SK-N-MC (cell line): Measurements from ENCODE around the gene POLDIP2.

Experiments used
- EZH2 ChIP-seq: fragments of 200-600 bp; sonication (generic); IDR thresholded peaks from one replicate; pipeline ENCODE4 v1.6.1; 2017; ENCODE audit warnings: antibody characterized with exemption
- FOXP2 ChIP-seq: optimal IDR thresholded peaks from 2 replicates; pipeline ENCODE3; 2011; ENCODE audit warnings: mild to moderate bottlenecking, moderate library complexity; ENCODE audit not compliant: insufficient read depth; ENCODE audit errors: extremely low read length, control extremely low read depth
- POLR2AphosphoS5 ChIP-seq: IDR thresholded peaks from 2 replicates; pipeline ENCODE4 v1.6.1; 2012; ENCODE audit warnings: mild to moderate bottlenecking, low read depth, low read length, borderline replicate concordance

DNA sequence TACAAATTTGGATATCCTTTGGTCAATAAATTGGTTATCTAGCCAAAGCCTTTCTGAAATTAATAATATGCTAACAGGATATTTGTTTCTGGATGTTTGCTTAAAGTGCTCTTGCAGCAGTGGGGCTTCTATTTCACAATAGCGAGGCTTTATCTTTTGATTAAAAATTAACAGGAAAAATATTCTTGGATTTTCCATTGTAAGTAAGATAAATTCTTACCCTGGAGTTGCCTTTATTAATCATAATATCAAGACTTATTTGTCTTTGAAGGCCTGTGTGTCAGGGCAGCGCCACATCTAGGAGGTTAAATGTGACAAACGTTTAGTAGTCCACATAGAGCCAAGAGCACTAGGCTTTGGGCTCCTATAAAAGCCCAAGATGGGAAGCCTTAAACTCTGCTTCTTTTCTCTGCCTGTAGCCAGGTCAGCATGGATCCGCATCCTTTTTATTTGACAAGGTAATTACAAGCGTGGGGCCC is 33.0 kb downstream of the POLDIP2 start:
- TF ChIP-seq EZH2 (no peak), POLR2AphosphoS5 (no peak), FOXP2 (no peak)
